DMS 273 treated with DMSO at 0.1 percent for 48 hours (cell line): ENCODE results near the gene POLL.
A peak's percentile ranks its signal among the peaks of the same experiment; 100 is the strongest.
"Not testable (repeated sequence)": the region's sequence is repeated elsewhere in the genome, so short reads cannot be mapped to it uniquely, and the experiment has no call there.

ENCODE experiments used
- DNase-seq: peaks from one replicate; lab custom pipeline; 2025; lab: John Stamatoyannopoulos, UW

The POLL gene

GRCh38 chr10:101611096-101611905, 23.2 kb upstream of the POLL start:
- no peak for DNase-seq

DNA sequence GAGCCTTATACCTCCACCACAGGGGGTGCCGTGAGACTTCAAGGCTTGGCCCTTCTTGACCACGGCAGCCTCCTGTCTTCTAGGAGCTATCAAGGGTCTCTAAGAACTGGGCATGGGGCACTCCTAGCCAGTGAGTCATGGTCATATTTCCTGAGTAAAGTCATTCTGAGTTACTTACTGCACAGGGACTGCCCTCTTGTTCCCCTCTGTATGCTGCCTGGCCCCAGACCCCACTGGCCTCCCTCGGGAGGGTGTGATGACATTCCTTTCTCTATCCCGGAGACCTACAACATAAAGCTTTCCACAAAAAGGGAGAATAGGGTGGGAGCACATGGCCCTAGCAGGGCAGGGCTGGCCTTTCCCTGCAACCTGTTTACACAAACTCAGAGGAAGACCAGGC, 21.4 kb upstream of the POLL start:
- DNase-seq: no peak

DNA sequence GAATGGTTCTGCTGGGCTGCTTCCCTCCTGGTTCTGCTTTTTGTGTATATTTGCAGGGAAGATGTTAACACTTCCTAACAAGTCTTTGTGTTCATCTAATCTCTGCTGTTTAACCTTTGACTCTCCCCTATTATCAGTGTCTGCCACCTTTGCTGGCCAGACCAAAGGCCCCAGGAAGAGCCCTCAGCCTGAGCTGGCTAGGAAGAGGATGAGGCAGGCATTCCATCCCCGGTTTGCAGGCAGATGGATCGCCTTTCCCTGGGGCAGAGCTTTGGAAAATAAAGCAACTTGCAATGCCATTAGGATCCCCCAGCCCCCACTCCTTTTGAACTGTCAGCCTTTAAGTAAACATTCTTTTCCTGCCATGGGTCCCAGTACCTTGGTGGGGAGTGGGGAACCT, 19.1 kb upstream of the POLL start:
- no peak for DNase-seq

DNA sequence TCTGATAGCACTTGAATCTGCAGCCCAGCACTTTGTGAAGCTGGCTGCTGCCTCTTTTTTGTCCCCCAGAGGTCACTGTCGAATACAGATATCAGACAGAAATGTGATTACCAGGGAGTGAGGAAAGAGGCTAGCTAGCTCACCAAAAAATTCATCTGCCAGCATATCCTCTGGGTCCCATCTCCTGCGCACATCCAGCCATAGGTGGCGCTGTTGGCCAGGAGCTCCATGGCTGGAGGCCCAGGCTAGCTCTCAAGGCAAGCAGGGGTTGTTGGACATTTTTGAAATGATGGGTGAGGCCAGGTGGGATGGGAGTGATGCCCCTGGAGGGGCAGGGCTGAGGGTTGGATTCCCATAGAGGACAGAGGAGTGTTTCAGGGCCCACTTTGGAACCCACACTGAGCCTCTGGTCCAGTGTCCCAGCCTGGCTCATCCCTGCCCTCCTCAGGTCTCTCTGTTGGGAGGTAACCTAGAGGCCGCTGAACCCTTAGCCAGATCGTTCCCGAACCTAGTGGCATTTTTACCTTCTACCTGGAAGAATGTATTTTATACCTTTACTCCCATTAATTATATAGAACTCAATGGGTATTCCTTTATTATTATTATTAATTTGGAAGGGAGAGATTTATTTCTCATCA, 14.8 kb upstream of the POLL start:
- DNase-seq: peak; percentile 62

DNA sequence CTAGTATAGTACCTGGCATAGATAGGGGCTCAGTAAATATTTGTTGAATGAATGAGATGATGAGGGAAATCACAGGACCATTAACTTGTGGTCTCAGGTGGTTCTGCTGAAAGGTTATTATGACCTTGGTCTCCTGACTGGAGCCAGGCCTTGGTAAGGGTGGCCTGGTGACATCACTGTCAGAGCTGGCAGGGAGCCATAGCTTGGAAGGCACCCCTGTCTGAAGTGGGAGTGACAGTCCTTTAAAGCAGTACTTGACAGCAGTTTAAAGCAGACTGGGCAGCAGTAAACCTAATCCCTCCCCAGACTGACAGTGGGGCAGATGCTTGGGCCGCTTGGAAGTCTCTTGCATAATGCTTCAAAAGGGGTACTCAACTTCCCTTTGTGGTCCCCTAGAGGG, 13.5 kb upstream of the POLL start:
- no peak for DNase-seq

DNA sequence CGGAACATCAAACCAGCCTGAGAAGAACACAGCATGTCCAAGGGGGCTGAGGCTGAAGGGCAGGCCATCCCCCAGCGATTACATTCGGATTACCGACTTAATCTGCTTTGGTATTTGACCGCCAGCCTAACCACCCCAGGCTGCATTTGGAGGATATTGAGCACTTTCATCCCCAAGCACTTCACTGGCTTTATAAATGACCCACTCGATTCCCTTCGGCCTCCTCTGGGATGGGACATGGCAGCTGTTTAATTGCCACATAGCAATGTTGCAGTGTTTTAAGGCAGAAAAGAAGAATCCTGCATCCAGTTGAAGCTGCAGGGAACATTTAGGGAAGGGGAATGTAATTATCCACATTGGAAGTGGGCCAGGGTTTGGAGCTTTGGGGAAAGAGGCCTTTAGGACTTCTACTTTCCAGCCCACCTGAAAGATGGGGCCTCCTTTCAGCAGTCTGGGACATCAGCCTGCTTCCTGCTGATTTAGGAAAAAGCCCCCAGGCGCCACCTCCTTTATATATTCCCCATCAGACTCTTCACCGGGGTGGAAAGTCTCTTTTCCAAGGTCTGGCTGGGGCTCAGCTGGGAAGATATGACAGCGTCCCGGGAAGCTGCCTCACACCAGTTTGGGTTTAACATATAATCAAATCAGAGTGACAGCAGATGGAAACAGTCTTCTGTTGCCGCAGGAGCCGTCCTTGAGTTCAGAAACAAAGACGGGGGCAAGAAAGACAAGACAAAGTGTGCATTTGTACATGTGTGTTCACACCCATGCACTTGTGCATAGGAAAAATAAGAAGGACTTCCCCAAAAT, 9.2 kb upstream of the POLL start:
- DNase-seq: no peak

DNA sequence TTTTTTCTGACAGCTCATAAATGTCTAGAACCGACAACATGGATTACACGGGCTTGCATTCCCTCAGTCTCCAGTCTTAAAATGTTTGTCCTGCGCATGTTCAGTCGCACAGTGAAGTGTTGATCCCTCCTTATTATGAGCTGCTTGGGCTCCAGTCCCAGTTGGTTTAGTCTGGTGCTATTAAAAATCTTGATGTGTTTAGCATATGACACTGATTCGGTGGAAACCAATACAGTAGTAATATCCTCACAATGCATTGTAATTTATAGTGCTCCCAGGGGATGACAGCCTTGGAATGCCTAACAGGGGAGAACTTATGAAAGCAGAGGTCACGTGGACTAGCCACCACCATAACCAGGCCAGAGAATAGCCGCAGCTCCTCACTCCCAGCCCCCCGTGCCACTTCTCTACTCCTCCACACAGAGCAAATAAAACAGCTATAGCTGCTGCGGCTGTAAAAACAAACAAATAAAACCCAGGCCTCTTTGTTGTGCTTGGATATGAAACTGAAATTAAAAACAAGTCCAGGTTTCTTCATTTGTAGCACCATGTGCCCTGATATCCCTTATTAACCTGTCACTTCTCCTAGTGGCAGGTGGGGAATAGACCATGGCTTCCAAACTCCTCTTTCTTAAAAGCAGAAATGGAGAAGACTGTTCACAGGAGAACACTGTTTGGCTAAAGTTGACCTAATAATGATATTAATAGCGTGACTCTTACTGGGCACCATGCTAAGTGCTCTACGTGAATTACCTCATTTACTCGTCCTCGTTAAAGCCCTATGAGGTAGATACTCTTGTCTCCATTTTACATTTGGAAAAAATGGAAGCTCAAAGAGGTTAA, 7.8 kb upstream of the POLL start:
- no peak for DNase-seq

- DNase-seq: not testable (repeated sequence)
These were observed 5.3 kb upstream of the POLL start for GRCh38 chr10:101593331-101593730.

GRCh38 chr10:101588879-101589278, 822 bp upstream of the POLL start:
- no peak for DNase-seq

DNA sequence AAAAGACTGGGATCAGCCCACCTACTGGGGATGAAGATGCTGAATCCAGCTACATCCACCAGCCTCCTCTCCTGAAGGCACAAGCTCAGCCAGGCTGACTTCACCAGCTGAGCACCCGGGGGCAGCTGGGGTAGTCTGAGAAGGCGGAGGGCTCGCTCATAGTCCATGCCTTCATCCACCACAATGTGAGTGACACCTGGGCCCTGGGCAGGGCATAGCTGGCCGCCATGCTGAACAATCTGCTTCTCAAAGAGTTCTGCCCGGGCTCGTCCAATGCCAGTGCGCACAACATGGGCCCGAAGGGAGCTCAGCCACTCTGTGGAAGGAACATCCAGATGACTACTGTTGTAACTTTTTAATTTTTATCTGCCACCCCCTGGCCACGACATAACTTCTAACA, 2.2 kb downstream of the POLL start:
- no peak for DNase-seq

GRCh38 chr10:101580486-101581399, 7.3 kb downstream of the POLL start:
- no peak for DNase-seq

GRCh38 chr10:101579516-101579870, 8.6 kb downstream of the POLL start:
- DNase-seq: no peak

DNA sequence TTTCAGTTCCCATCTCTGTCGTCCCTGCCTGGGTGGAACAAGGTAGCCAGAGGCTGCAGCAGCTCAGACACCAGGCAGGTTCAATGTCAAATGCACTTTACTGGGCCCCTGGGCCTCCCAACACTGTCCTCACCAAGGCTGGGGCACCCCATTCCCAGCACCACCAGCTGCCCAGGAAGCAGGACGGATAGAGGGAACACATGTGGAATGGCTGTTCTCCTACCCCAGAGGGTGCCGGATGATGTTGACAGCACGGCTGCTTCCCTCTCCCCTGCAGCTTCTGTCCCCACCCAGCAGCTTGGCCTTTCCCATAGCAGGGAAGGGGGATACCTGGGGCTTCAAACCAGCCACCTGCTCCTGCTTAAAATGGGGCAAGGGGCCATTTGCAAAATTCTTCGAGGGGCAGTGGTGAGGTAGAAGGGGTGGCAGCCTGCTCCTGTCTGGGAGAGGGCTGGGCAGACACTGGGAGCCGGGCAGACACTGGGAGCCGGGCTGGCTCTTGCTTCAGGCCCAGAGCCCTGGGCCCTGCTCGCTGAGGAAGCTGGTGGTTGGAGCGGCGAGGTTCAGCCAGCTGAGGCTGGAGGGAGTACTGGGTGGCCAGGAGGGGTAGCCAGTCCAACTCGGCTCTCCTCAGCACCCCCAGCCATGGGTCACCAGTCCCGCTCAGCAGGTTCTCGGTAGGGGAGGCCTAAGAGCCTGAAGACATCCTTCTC, 9.1 kb downstream of the POLL start:
- DNase-seq: no peak

GRCh38 chr10:101578192-101578591, 9.9 kb downstream of the POLL start:
- DNase-seq: no peak

DNA sequence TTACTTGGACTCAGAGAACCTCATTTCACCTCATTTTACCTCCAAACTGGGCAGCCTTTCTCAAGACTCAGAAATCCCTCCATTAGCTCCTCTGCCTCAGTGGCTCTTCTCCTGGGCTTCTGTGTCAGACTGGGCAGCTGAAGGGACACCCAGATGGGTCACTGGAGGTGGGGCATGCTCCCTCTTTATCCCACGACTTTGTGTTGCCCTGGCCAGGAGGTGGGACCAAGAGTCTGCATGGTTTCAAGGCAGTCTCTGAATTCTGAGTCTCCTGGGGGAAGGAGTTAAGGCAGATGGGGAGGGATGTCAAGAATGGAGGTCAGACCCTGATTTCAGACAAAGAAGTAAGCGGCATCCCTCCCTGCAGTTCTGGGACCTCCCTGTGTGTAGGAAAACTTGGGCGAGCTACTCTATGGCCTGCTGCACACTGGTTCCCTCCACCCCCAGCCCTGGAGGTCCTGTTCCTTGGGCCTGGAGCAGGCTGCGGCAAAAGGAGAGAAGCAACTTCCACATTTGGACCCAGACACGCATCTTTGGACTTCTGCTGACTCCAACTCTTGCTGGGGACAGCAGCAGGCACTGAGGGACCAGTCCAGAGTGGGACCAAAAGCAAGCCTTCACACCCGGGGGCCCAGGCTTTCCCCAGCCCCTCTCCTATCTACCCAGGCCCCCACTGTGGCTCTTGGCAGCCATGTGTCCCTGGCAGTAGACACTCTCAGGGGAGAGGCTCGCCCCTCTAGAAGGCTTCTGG, 10.8 kb downstream of the POLL start:
- DNase-seq: no peak

DNA sequence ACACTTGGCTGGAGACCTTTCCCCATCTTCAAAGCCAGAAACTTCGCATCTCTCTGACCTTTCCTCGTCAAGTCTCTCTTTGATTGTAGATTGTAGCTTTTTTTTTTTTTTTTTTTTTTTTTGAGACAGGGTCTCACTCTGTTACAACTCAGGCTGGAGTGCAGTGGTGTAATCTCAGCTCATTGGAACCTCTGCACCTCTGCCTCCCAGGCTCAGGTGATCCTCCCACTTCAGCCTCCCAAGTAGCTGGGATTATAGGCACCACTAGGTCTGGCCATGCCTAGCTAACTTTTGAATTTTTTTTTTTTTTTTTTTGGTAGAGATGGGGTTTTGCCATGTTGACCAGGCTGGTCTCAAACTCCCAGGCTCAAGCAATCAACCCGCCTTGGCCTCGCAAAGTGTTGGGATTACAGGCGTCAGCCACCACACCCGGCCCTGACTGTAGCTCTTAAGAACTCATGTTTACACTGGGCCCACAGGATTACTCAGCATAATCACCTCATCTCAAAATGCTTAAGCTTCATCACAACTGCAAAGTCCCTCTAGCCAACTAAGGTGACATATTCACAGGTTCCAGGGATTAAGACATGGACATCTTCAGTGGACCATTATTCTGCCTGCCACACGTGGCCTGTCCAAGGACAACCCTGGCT, 11.7 kb downstream of the POLL start:
- no peak for DNase-seq

GRCh38 chr10:101575580-101576210, 12.4 kb downstream of the POLL start:
- DNase-seq: no peak

GRCh38 chr10:101575091-101575490, 13.0 kb downstream of the POLL start:
- no peak for DNase-seq
